CD14-positive monocyte (primary cell): ENCODE measurements around the gene KIAA0232. TPM values are rescaled to one million over a fixed set of nuclear protein-coding genes. Genes with fewer than 3 reads are reported as not detected.
A peak's percentile ranks its signal among the peaks of the same experiment; 100 is the strongest.

Experiments
- DNase-seq, 3 donors: peaks; one replicate each; pipeline ENCODE4 v3.0.0-alpha.2; 2011 to 2022
- H2AFZ ChIP-seq: 2 replicates; pipeline ENCODE4 v1.6.0; 2012; ENCODE audit warnings: mild to moderate bottlenecking, low read depth, low read length, inconsistent platforms; ENCODE audit not compliant: insufficient read depth, poor library complexity, severe bottlenecking
- H3K27ac ChIP-seq, 2 donors: 1 replicate in 1 of 2; 2 replicates in 1 of 2; pipeline ENCODE4 v1.5.1; 2012 to 2013; ENCODE audit warnings: low read length in 2 of 2, control low read depth in 1 of 2, inconsistent platforms in 1 of 2, low read depth in 1 of 2, mild to moderate bottlenecking in 1 of 2
- H3K27me3 ChIP-seq, 2 donors: one replicate each; pipeline versions ENCODE4 v1.6.0 to v1.6.1; 2011 to 2013; ENCODE audit warnings: low read length in 2 of 2; ENCODE audit not compliant: control insufficient read depth in 2 of 2, insufficient read depth in 2 of 2
- H3K36me3 ChIP-seq, 2 donors: replicated peaks in 1 of 2; 1 replicate in 1 of 2; 2 replicates in 1 of 2; pipeline versions ENCODE4 v1.5.1 to v1.6.1; 2012 to 2013; ENCODE audit warnings: low read length in 2 of 2, control low read depth in 1 of 2, inconsistent platforms in 1 of 2, mild to moderate bottlenecking in 1 of 2; ENCODE audit not compliant: insufficient read depth in 2 of 2, control insufficient read depth in 1 of 2
- H3K4me1 ChIP-seq, 2 donors: 1 replicate in 1 of 2; 2 replicates in 1 of 2; pipeline versions ENCODE4 v1.5.1 to v1.6.1; 2012 to 2013; ENCODE audit warnings: low read length in 2 of 2, control low read depth in 1 of 2, inconsistent platforms in 1 of 2, mild to moderate bottlenecking in 1 of 2, moderate library complexity in 1 of 2; ENCODE audit not compliant: insufficient read depth in 2 of 2, control insufficient read depth in 1 of 2
- H3K4me2 ChIP-seq: replicated peaks from 2 replicates; pipeline ENCODE3; 2012; ENCODE audit warnings: low read length, moderate library complexity, mild to moderate bottlenecking; ENCODE audit not compliant: poor library complexity, severe bottlenecking; ENCODE audit errors: extremely low read depth
- H3K4me3 ChIP-seq, 3 experiments: fragments of 200-600 bp in 1 of 3; sonication (generic) in 1 of 3; replicated peaks in 1 of 3; 1 replicate in 2 of 3; 2 replicates in 1 of 3; pipeline ENCODE4 v1.5.1; 2011 to 2013; ENCODE audit warnings: low read length in 3 of 3, mild to moderate bottlenecking in 3 of 3, control low read depth in 2 of 3, low read depth in 2 of 3, inconsistent platforms in 1 of 3, moderate library complexity in 1 of 3
- H3K79me2 ChIP-seq: 2 replicates; pipeline ENCODE4 v1.6.0; 2012; ENCODE audit warnings: mild to moderate bottlenecking, control low read depth, inconsistent platforms, low read length, moderate library complexity; ENCODE audit not compliant: insufficient read depth
- H3K9ac ChIP-seq: 2 replicates; pipeline ENCODE4 v1.6.0; 2017; ENCODE audit warnings: low read length, mild to moderate bottlenecking; ENCODE audit not compliant: insufficient read depth, poor library complexity, severe bottlenecking
- H3K9me3 ChIP-seq, 2 donors: replicated peaks in 1 of 2; 1 replicate in 1 of 2; 2 replicates in 1 of 2; pipeline versions ENCODE4 v1.5.1 to v1.6.1; 2012 to 2013; ENCODE audit warnings: low read length in 2 of 2, control low read depth in 1 of 2; ENCODE audit not compliant: control insufficient read depth in 1 of 2, insufficient read depth in 1 of 2
- H4K20me1 ChIP-seq: 2 replicates; pipeline ENCODE4 v1.6.0; 2012; ENCODE audit warnings: mild to moderate bottlenecking, low read length, control low read depth, moderate library complexity; ENCODE audit not compliant: insufficient read depth
- H3K27ac Mint-ChIP-seq, 7 donors: one replicate each; pipeline ENCODE4 v1.8.0; 2020; ENCODE audit warnings: mild to moderate bottlenecking in 7 of 7, mixed read lengths in 7 of 7, moderate library complexity in 6 of 7, inconsistent platforms in 2 of 7
- H3K27me3 Mint-ChIP-seq, 3 donors: one replicate each; pipeline ENCODE4 v1.8.0; 2021 to 2022; ENCODE audit warnings: low read depth in 3 of 3, mild to moderate bottlenecking in 3 of 3, mixed read lengths in 3 of 3, moderate library complexity in 3 of 3, inconsistent platforms in 1 of 3
- H3K36me3 Mint-ChIP-seq, 2 donors: one replicate each; pipeline ENCODE4 v1.8.0; 2020; ENCODE audit warnings: mixed read lengths in 2 of 2, inconsistent platforms in 1 of 2, mild to moderate bottlenecking in 1 of 2
- H3K4me1 Mint-ChIP-seq: one replicate; pipeline ENCODE4 v1.8.0; 2020; ENCODE audit warnings: mild to moderate bottlenecking, mixed read lengths
- H3K4me3 Mint-ChIP-seq, 2 donors: one replicate each; pipeline ENCODE4 v1.8.0; 2020; ENCODE audit warnings: mild to moderate bottlenecking in 2 of 2, mixed read lengths in 2 of 2, moderate library complexity in 1 of 2
- H3K9me3 Mint-ChIP-seq, 7 donors: one replicate each; pipeline ENCODE4 v1.8.0; 2020 to 2022; ENCODE audit warnings: mixed read lengths in 7 of 7, mild to moderate bottlenecking in 6 of 7, moderate library complexity in 6 of 7, inconsistent platforms in 2 of 7
- WGBS: methylation state at CpG from one replicate; pipeline ENCODE4 v1.1.5; 2013; ENCODE audit warnings: missing lambda C conversion rate; ENCODE audit not compliant: insufficient coverage; 5-methylcytosine and 5-hydroxymethylcytosine counted together
- intact Hi-C, 2 donors: fragments of 100-400 bp; cut with micrococcal nuclease; formaldehyde crosslinking; loops; one replicate each; pipeline versions ENCODE4 v1.15.0 to v1.15.1; 2023
- polyA plus RNA-seq, 3 donors: library from polyadenylated mRNA; depleted of rRNA in 1 of 3; unstranded in 2 of 3; stranded (reverse) in 1 of 3; fragments of 300-500 nt in 2 of 3; fragments of >200 nt in 1 of 3; fragmentation: Illumina TruSeq in 2 of 3; gene quantifications; 1 replicate in 2 of 3; 2 replicates in 1 of 3; pipeline ENCODE4 v1.2.3, GENCODE V29; 2012 to 2021
- TF ChIP-seq, protein P1 (sequence below): fragments of 200-600 bp; IDR thresholded peaks from one replicate; pipeline ENCODE4 v1.8.0; 2022; ENCODE audit warnings: antibody characterized with exemption, mild to moderate bottlenecking

Gene KIAA0232
- polyA plus RNA-seq, 3 donors: 12.3 to 27.3 (median 20.6) TPM

DNA sequence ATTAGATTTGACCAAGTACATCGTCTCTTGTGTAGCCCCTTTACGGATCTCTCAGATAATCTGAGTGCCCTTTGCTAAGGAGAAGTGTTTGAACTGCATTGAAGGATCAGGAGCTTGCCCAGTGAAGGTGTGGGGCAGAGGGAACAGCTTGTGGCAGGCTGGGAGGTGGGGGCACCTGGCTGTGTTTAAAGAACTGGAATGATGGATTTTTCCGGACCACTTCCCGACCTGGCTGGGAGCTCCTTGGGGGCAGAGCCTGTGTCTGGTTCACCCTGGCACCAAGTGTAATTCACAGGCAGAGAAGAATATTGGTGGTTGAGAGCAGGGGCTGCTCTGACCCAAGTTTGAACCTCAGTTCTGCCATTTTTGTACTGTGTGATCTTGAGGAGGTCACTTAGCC lies 145.6 kb downstream of the KIAA0232 start:
- no peak overlapping the region for H2AFZ ChIP-seq
- H3K9me3 Mint-ChIP-seq: no peaks in the 10 kb centered on the region
- no peaks in the 10 kb centered on the region for H3K27me3 ChIP-seq
- H3K9me3 ChIP-seq: no peaks in the 10 kb centered on the region
- no peak overlapping the region for H3K4me3 ChIP-seq
- H3K79me2 ChIP-seq: peaks cover 89% of the 10 kb centered on the region
- H3K36me3 ChIP-seq: peaks cover 15 to 47% of the 10 kb centered on the region in 2 donors
- H3K9ac ChIP-seq: no peak overlapping the region
- H3K36me3 Mint-ChIP-seq: peaks cover 58 to 70% of the 10 kb centered on the region in 2 donors
- TF ChIP-seq, protein P1, sequence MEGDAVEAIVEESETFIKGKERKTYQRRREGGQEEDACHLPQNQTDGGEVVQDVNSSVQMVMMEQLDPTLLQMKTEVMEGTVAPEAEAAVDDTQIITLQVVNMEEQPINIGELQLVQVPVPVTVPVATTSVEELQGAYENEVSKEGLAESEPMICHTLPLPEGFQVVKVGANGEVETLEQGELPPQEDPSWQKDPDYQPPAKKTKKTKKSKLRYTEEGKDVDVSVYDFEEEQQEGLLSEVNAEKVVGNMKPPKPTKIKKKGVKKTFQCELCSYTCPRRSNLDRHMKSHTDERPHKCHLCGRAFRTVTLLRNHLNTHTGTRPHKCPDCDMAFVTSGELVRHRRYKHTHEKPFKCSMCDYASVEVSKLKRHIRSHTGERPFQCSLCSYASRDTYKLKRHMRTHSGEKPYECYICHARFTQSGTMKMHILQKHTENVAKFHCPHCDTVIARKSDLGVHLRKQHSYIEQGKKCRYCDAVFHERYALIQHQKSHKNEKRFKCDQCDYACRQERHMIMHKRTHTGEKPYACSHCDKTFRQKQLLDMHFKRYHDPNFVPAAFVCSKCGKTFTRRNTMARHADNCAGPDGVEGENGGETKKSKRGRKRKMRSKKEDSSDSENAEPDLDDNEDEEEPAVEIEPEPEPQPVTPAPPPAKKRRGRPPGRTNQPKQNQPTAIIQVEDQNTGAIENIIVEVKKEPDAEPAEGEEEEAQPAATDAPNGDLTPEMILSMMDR: no peak
- peak overlapping the region in 1 of 2 donors; percentile 79 for H3K27ac ChIP-seq
- peaks cover 97% of the 10 kb centered on the region for H3K4me1 Mint-ChIP-seq
- H3K4me3 Mint-ChIP-seq: no peak overlapping the region
- peaks cover 81 to 82% of the 10 kb centered on the region in 2 donors for H3K4me1 ChIP-seq
- H3K27me3 Mint-ChIP-seq: no peaks in the 10 kb centered on the region
- H4K20me1 ChIP-seq: peaks cover 98% of the 10 kb centered on the region
- WGBS: 100% methylated on average over 4 of the region's 4 CpGs
- H3K4me2 ChIP-seq: no peak overlapping the region
- intact Hi-C loops: loop anchor here in 1 of 2 donors (5.0 kb wide), 1 partner anchor 41 kb away; no protein-coding TSS in a partner anchor
- DNase-seq: no peak
- peak overlapping the region in 4 of 7 donors; percentile 9 to 92 (median 72) for H3K27ac Mint-ChIP-seq

DNA sequence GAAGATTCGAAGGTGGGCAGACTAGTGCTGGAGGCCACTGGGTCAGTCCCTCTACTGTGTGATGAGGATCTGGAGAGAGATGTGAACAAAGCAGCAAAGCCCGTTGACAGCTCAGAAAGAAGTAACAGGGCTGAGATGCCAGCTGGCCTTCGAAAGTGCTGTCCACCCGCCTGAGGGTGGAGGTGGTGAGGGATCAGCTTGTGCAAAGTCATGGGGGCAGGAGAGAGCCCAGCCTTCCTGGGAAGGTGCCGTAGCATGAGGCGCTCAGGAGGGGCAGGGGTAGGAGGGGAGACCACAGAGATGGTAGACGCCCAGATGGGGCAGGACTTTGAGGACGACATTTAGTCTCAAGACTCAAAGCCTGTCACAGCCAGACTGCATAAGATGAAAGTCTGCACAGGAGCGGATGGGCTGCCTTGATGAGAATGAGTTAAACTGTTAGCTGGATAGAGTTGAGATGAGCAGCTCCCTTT lies 146.8 kb downstream of the KIAA0232 start:
- Mint-ChIP-seq H3K27me3 (no peaks in the 10 kb centered on the region), H3K36me3 (peaks cover 56 to 70% of the 10 kb centered on the region in 2 donors), H3K27ac (peak overlapping the region; percentile 78 to 92 (median 87)), H3K4me1 (peaks cover 97% of the 10 kb centered on the region), H3K9me3 (peaks cover 0 to 3% (median 2%) of the 10 kb centered on the region in 7 donors), H3K4me3 (peak overlapping the region; percentile 68 to 88)
- Histone ChIP-seq H3K27me3 (no peaks in the 10 kb centered on the region), H3K4me1 (peaks cover 76 to 77% of the 10 kb centered on the region in 2 donors), H3K36me3 (peaks cover 2 to 42% of the 10 kb centered on the region in 2 donors), H3K4me2 (peak overlapping the region; percentile 57), H3K9ac (peak overlapping the region; percentile 24), H3K9me3 (no peaks in the 10 kb centered on the region), H4K20me1 (peaks cover 94% of the 10 kb centered on the region), H2AFZ (no peak overlapping the region), H3K4me3 (peak overlapping the region in 1 of 3 experiments; percentile 53), H3K27ac (peak overlapping the region; percentile 67 to 79), H3K79me2 (peaks cover 89% of the 10 kb centered on the region)
- 54% methylated on average over 9 of the region's 9 CpGs for WGBS
- TF ChIP-seq, protein P1: no peak
- DNase-seq: no peak
- intact Hi-C loops: loop anchor here in 1 of 2 donors (5.0 kb wide), 1 partner anchor 42 kb away; no protein-coding TSS in a partner anchor
